ENCODE measurements around the gene CARD9. TPM values are rescaled to one million over a fixed set of nuclear protein-coding genes. Genes with fewer than 3 reads are reported as not detected.
A peak's percentile ranks its signal among the peaks of the same experiment; 100 is the strongest.

Gene CARD9
- total and polyA plus RNA-seq, 11 donors, result 0.30 to 7.1 (median 0.77) TPM

DNA sequence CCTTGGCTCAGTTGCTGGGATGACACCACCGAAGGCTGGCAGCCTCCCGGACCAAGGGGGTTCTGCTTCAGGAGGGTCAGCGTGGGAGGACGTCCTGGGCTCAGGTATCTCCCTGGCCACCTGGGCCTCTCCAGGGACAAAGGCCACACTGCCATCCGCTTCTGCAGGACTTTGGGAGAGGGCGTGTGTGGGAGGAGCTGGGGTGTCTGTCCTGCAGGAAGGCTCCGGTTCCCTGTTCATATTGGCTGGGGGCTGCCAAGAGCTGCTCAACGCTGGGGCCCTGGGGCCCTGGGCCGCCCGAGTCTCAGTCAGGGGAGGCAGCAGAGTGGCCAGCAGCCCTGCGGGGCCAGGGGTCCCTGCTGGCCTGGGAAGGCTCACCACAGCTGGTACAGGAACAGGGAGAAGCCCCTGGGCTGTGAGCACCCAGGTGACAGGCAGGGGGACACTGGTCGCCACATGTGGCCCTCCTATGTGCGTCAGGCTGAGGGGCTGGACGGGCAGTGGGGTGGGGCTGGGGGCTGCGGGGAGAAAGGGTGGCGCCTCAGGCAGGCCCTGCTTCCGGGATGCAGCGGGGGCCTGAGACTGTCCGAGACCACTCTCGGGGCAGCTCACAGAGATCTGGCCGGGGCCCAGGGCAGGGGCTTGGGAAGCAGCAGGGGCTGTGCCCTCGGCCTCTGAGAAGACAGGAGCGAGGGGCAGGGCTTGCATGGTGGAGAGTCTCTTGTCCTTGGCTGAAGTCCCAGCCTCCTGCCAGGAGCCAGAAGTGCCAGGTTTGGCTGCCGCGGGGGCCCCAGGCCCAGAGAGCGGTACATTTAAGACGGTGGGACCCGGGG lies 4.9 kb upstream of the CARD9 start:
- 65 to 78% (median 76%) methylated on average over 24 to 28 of the region's 28 CpGs for WGBS, 4 donors
- no peaks in the 10 kb centered on the region for H3K9me3 ChIP-seq
- H3K27ac ChIP-seq, result no peak overlapping the region
- ATAC-seq, result peak in 2 of 4 donors; percentile 18
- TF ChIP-seq POLR2A (IDR thresholded peaks at IDR 0.05), result no peak
- TF ChIP-seq, protein P1, sequence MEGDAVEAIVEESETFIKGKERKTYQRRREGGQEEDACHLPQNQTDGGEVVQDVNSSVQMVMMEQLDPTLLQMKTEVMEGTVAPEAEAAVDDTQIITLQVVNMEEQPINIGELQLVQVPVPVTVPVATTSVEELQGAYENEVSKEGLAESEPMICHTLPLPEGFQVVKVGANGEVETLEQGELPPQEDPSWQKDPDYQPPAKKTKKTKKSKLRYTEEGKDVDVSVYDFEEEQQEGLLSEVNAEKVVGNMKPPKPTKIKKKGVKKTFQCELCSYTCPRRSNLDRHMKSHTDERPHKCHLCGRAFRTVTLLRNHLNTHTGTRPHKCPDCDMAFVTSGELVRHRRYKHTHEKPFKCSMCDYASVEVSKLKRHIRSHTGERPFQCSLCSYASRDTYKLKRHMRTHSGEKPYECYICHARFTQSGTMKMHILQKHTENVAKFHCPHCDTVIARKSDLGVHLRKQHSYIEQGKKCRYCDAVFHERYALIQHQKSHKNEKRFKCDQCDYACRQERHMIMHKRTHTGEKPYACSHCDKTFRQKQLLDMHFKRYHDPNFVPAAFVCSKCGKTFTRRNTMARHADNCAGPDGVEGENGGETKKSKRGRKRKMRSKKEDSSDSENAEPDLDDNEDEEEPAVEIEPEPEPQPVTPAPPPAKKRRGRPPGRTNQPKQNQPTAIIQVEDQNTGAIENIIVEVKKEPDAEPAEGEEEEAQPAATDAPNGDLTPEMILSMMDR (IDR thresholded peaks at IDR 0.05), result no peak
- peak in 1 of 5 donors; percentile 60 for DNase-seq
- peaks cover 0 to 55% (median 28%) of the 10 kb centered on the region in 9 donors for H3K36me3 ChIP-seq
- H3K4me1 ChIP-seq, result peaks cover 0 to 22% (median 1%) of the 10 kb centered on the region in 12 donors
- no peak overlapping the region for H3K4me3 ChIP-seq
- intact Hi-C loops (cut with DNase I), result no loop called here
- no peaks in the 10 kb centered on the region for H3K27me3 ChIP-seq

DNA sequence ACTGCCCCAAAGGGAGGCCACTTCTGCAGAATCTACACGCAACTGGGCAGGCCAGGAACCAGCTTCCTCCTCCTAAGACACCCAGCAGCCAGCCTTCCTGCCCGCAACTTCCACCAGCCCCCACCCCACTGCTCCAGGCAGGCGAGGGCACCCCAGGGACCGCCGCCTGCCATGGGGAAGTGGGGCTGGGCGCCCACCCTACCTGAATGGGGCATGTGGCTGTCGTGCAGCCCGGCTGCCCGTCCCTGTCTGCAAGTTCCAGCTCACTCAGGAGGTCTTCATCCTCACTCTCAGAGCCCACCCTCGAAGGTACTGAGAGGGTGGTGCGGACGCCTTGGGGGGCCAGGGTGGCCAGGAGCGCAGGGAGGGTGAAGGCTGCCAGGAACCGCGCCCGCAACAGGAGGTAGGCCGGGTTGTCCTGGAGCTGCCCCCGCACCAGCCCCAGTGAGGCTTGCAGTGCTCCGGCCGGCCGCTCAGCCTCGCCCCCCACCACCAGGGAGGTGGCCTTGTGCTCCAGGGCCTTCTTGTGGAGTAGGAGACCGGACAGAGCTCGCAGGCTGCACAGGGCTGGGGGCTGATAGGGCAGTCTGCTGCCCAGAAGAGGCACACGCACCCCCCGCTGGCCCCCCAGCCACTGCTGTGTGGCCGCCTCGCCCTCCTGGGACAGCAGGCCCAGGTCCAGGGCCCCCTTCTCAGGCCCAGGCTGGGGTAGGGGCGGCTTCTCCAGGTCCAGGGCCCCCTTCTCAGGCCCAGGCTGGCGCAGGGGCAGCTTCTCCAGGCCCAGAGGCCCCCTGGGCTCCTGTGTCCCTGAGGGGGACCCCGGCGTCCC lies 4.1 kb upstream of the CARD9 start:
- peaks cover 0 to 28% (median 6%) of the 10 kb centered on the region in 12 donors for H3K4me1 ChIP-seq
- H3K9me3 ChIP-seq, result no peaks in the 10 kb centered on the region
- intact Hi-C loops (cut with DNase I), result no loop called here
- 87 to 97% (median 91%) methylated on average over 15 to 32 of the region's 32 CpGs for WGBS, 4 donors
- H3K4me3 ChIP-seq, result no peak overlapping the region
- H3K27ac ChIP-seq, result no peak overlapping the region
- TF ChIP-seq POLR2A (IDR thresholded peaks at IDR 0.05), result no peak
- TF ChIP-seq, protein P1 (IDR thresholded peaks at IDR 0.05), result no peak
- peaks cover 0 to 47% (median 20%) of the 10 kb centered on the region in 9 donors for H3K36me3 ChIP-seq
- H3K27me3 ChIP-seq, result no peaks in the 10 kb centered on the region
- ATAC-seq (no peak), DNase-seq (no peak)

DNA sequence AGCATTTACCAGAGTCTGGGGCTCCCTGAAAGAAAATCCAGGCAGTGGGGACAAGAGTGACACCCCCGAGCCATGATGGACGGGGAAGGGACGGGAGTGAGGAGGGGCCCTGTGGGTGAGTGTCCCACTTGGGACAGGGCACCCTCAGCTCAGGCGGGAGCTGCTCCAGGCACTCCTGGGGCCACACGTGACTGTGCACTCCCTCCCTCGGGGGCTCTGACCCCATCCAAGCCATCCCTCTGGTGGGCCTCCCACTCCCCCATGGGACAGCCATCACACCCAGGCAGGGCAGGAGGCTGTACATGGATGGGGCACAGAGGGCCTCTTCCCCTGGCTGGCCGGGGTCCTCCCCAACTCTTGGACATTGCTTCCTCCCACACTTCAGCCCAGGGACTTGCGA lies 3.0 kb upstream of the CARD9 start:
- no peak for ATAC-seq
- H3K4me1 ChIP-seq, result peaks cover 0 to 25% (median 6%) of the 10 kb centered on the region in 12 donors
- DNase-seq, result no peak
- H3K27me3 ChIP-seq, result no peaks in the 10 kb centered on the region
- no peak overlapping the region for H3K4me3 ChIP-seq
- no peaks in the 10 kb centered on the region for H3K9me3 ChIP-seq
- no peak overlapping the region for H3K27ac ChIP-seq
- H3K36me3 ChIP-seq, result peaks cover 0 to 36% (median 10%) of the 10 kb centered on the region in 9 donors
- 63 to 82% (median 79%) methylated on average over 5 to 8 of the region's 8 CpGs for WGBS, 4 donors
- intact Hi-C loops (cut with DNase I), result no loop called here
- TF ChIP-seq POLR2A (IDR thresholded peaks at IDR 0.05), result no peak
- TF ChIP-seq, protein P1 (IDR thresholded peaks at IDR 0.05), result no peak

DNA sequence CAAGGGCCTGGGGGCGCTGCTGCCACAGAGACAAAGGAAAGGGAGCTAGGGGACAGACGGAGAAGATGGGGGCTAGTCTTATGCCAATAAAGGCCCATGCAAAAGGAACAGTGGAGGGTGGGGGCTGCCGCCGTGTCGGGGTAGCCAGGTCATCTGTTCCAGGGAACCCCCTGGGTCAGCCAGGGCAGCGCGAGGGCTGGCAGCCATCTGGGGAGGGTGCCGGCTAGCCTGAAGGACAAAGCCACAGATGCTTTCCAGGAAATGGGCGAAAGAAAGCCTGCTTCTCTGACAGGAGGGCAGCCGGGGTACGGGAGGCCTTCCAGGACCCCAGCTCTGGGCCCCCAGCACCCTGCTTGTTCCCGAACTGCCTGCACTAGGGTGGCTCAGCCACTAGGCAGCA lies 1.6 kb upstream of the CARD9 start:
- no peaks in the 10 kb centered on the region for H3K9me3 ChIP-seq
- TF ChIP-seq, protein P1 (IDR thresholded peaks at IDR 0.05), result no peak
- TF ChIP-seq POLR2A (IDR thresholded peaks at IDR 0.05), result no peak
- peaks cover 0 to 22% (median under 1%) of the 10 kb centered on the region in 9 donors for H3K36me3 ChIP-seq
- H3K4me1 ChIP-seq, result peaks cover 0 to 25% (median 5%) of the 10 kb centered on the region in 12 donors
- DNase-seq (no peak), ATAC-seq (no peak)
- H3K27me3 ChIP-seq, result no peaks in the 10 kb centered on the region
- H3K27ac ChIP-seq, result no peak overlapping the region
- 92 to 96% (median 94%) methylated on average over 8 to 12 of the region's 12 CpGs for WGBS, 4 donors
- H3K4me3 ChIP-seq, result no peak overlapping the region
- intact Hi-C loops (cut with DNase I), result no loop called here

Data from heart left ventricle (tissue), 16 donors.